OCI-LY7 (cell line): ENCODE results near the gene SLC16A3. TPM values are rescaled to one million over a fixed set of nuclear protein-coding genes. Genes with fewer than 3 reads are reported as not detected.

Source experiments
- BruUV-seq: library from RNA; stranded (reverse); fragments of 400-500 nt; replicated peaks from 2 replicates; lab custom pipeline; 2021; lab: Mats Ljungman, UMichigan
- CTCF ChIA-PET: fragments of 300-600 bp; sonication (Branson Sonifier 250); formaldehyde crosslinking; loops from one replicate; lab custom pipeline; 2022; ENCODE audit warnings: antibody characterized with exemption; ENCODE audit not compliant: unreplicated experiment; lab: Charles Lee
- POLR2A ChIA-PET: fragments of 300-600 bp; sonication (Branson Sonifier 250); formaldehyde crosslinking; loops from one replicate; lab custom pipeline; 2022; ENCODE audit warnings: antibody characterized with exemption; lab: Charles Lee
- DNase-seq: peaks from one replicate; pipeline ENCODE4 v3.0.0-alpha.2; 2015; ENCODE audit warnings: low spot score
- H2AFZ ChIP-seq: fragments of 200-600 bp; sonication (generic), shearing (Covaris generic); 2 replicates; pipeline ENCODE4 v1.6.1; 2014; ENCODE audit warnings: mild to moderate bottlenecking, antibody characterized with exemption, low read length, moderate library complexity
- H3K27ac ChIP-seq: fragments of 200-600 bp; sonication (generic); 2 replicates; pipeline ENCODE4 v1.5.1; 2014; ENCODE audit warnings: mixed run types, low read depth, mild to moderate bottlenecking, moderate library complexity, low read length, inconsistent platforms; ENCODE audit not compliant: poor library complexity, severe bottlenecking
- H3K36me3 ChIP-seq: fragments of 200-600 bp; sonication (generic); 2 replicates; pipeline ENCODE4 v1.6.1; 2014; ENCODE audit warnings: mild to moderate bottlenecking, antibody characterized with exemption, low read length, moderate library complexity, mixed read lengths; ENCODE audit not compliant: insufficient read depth
- H3K4me1 ChIP-seq: fragments of 200-600 bp; sonication (generic); 2 replicates; pipeline ENCODE4 v1.5.1; 2014; ENCODE audit warnings: mild to moderate bottlenecking, low read length; ENCODE audit not compliant: insufficient read depth, poor library complexity, severe bottlenecking
- H3K4me2 ChIP-seq: fragments of 200-600 bp; sonication (generic); 2 replicates; pipeline ENCODE4 v1.6.1; 2014; ENCODE audit warnings: mild to moderate bottlenecking, low read length
- H3K4me3 ChIP-seq: fragments of 200-600 bp; sonication (generic); 2 replicates; pipeline ENCODE4 v1.5.1; 2014; ENCODE audit warnings: mild to moderate bottlenecking, low read depth, low read length; ENCODE audit not compliant: poor library complexity, severe bottlenecking
- H3K79me2 ChIP-seq: fragments of 200-600 bp; sonication (generic); 2 replicates; pipeline ENCODE4 v1.6.1; 2016; ENCODE audit warnings: low read depth, mild to moderate bottlenecking, low read length, moderate library complexity, mixed read lengths; ENCODE audit not compliant: insufficient read depth
- H3K9me2 ChIP-seq: fragments of 200-600 bp; sonication (generic); 2 replicates; pipeline ENCODE4 v1.6.1; 2016; ENCODE audit warnings: mild to moderate bottlenecking, low read length, mixed read lengths; ENCODE audit not compliant: insufficient read depth
- H3K9me3 ChIP-seq: fragments of 200-600 bp; sonication (generic); 2 replicates; pipeline ENCODE4 v1.6.1; 2014; ENCODE audit warnings: mild to moderate bottlenecking, mixed run types, low read length, mixed read lengths
- H4K20me1 ChIP-seq: fragments of 200-600 bp; sonication (generic); 2 replicates; pipeline ENCODE4 v1.6.1; 2014; ENCODE audit warnings: mild to moderate bottlenecking, antibody characterized with exemption, low read length, moderate library complexity, mixed read lengths; ENCODE audit not compliant: insufficient read depth
- CTCF ChIP-seq: fragments of 200-600 bp; sonication (generic); conservative IDR thresholded peaks from 2 replicates; pipeline ENCODE4 v1.5.1; 2014; ENCODE audit warnings: mild to moderate bottlenecking, antibody characterized with exemption, low read length, moderate library complexity, mixed read lengths
- EZH2phosphoT487 ChIP-seq: fragments of 200-600 bp; sonication (generic); IDR thresholded peaks from 2 replicates; pipeline ENCODE4 v1.6.1; 2018; ENCODE audit warnings: low read depth, borderline replicate concordance, mild to moderate bottlenecking, mixed run types, antibody characterized with exemption, low read length, moderate library complexity, mixed read lengths
- intact Hi-C: fragments of 100-400 bp; cut with micrococcal nuclease; formaldehyde crosslinking; loops from one replicate; pipeline ENCODE4 v1.10.0; 2022; ENCODE audit not compliant: unreplicated experiment
- total RNA-seq, 2 experiments: library from RNA; depleted of rRNA in 1 of 2; stranded (reverse); fragments of >200 nt in 1 of 2; shearing (Covaris generic) in 1 of 2; gene quantifications; 2 replicates each; pipeline ENCODE4 v1.2.3, GENCODE V29; 2014 to 2022

SLC16A3 gene
- total RNA-seq, 2 experiments from 2014 or later: 21.6 to 55.0 TPM

DNA sequence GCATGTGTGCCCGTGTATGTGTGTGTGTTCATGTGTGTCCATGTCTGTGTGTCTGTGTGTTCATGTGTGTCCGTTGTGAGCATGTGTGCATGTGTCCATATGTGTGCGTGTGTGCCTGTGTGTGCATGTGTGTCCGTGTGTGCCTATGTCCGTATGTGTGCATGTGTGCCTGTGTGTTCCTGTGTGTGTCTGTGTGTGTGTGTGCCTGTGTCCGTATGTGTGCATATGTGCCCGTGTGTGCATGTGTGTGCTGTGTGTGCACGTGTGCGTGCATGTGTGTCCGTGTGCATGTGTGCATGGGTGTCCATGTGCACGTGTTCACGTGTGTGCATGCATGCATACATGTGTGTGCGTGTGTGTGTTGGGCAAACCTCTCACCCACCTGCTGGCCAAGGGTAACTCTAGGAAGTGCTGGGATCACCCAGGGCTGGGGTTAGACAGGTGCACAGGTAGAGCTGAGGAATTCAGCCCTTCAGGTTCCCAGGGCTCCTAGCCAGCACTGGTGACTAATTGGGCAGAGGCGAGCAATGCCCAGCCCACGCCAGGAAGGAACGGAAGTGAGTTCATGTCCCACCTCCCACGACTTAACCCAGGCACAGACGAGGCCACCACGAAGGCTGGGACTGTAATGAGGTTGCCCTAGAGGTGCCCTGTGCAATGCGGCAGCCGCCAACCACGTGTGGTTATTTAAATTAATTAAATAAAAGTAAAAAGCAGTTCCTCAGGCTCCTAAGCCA lies 52.8 kb downstream of the SLC16A3 start:
- H3K36me3 ChIP-seq: no peaks in the 10 kb centered on the region
- intact Hi-C loops: no loop called here
- ChIA-PET POLR2A (no interaction called here), CTCF (no interaction called here)
- H3K4me1 ChIP-seq: no peaks in the 10 kb centered on the region
- no peaks in the 10 kb centered on the region for H3K9me2 ChIP-seq
- no peaks in the 10 kb centered on the region for H3K9me3 ChIP-seq
- no peak overlapping the region for H2AFZ ChIP-seq
- DNase-seq: no peak
- TF ChIP-seq CTCF: no peak
- no peak for TF ChIP-seq EZH2phosphoT487
- H3K79me2 ChIP-seq: no peaks in the 10 kb centered on the region
- H3K4me3 ChIP-seq: no peak overlapping the region
- no peak overlapping the region for H3K27ac ChIP-seq
- H4K20me1 ChIP-seq: no peaks in the 10 kb centered on the region
- BruUV-seq: no TSS peak
- no peak overlapping the region for H3K4me2 ChIP-seq

GRCh38 chr17:82282239-82283207 lies 53.7 kb downstream of the SLC16A3 start:
- Histone ChIP-seq H3K79me2 (no peaks in the 10 kb centered on the region), H2AFZ (no peak overlapping the region), H3K9me2 (no peaks in the 10 kb centered on the region), H3K27ac (no peak overlapping the region), H3K9me3 (no peaks in the 10 kb centered on the region), H4K20me1 (no peaks in the 10 kb centered on the region), H3K4me3 (no peak overlapping the region), H3K36me3 (no peaks in the 10 kb centered on the region), H3K4me1 (peaks cover 6% of the 10 kb centered on the region), H3K4me2 (no peak overlapping the region)
- POLR2A ChIA-PET: no interaction called here
- no peak for TF ChIP-seq EZH2phosphoT487
- no peak for TF ChIP-seq CTCF
- CTCF ChIA-PET: no interaction called here
- DNase-seq: no peak
- intact Hi-C loops: no loop called here
- BruUV-seq: no TSS peak
